ENCODE measurements around the gene PLA2G12A. TPM values are rescaled to one million over a fixed set of nuclear protein-coding genes. Genes with fewer than 3 reads are reported as not detected.

The PLA2G12A gene
- total RNA-seq, 1 experiment from 2014 or later = 20.7 TPM

GRCh38 chr4:109672169-109672930 is 57.5 kb downstream of the PLA2G12A start:
- TF ChIP-seq CTCF (IDR thresholded peaks at IDR 0.05) = no peak
- no peak for TF ChIP-seq SIN3A (IDR thresholded peaks at IDR 0.05; ENCODE audit: borderline replicate concordance, insufficient read depth, low read depth, low read length)
- no peak for TF ChIP-seq REST (IDR thresholded peaks at IDR 0.05; ENCODE audit: insufficient read depth in 1 of 2, low read depth in 2 of 2, low read length in 1 of 2)
- H3K9me3 ChIP-seq (ENCODE audit: control insufficient read depth, insufficient read depth, low read depth, low read length) = no peaks in the 10 kb centered on the region
- no peaks in the 10 kb centered on the region for H3K27me3 ChIP-seq (ENCODE audit: control insufficient read depth, insufficient read depth, low read length)
- DNase-seq (ENCODE audit: low read depth, low spot score) (no peak), ATAC-seq (no peak)
- no peaks in the 10 kb centered on the region for H3K36me3 ChIP-seq (ENCODE audit: control insufficient read depth, insufficient read depth, low read length)
- no peak overlapping the region for H3K27ac ChIP-seq (ENCODE audit: low read length)
- POLR2A ChIA-PET = interaction anchor here (0.8 kb wide), 1 partner anchor 11 kb away, joined by 19 read pairs; no protein-coding TSS in a partner anchor
- in situ Hi-C loops (cut with HindIII; ENCODE audit: low pct_unique_long_range_greater_than_20kb, low sequenced_read_pairs) = no loop called here
- CTCF ChIA-PET = no interaction called here
- no peak overlapping the region for H3K4me3 ChIP-seq (ENCODE audit: low read depth in 2 of 2, low read length in 2 of 2)
- no peaks in the 10 kb centered on the region for H3K4me1 ChIP-seq (ENCODE audit: control insufficient read depth, insufficient read depth, low read length)
- no TSS peak for BruUV-seq (replicated peaks)
- intact Hi-C loops (cut with micrococcal nuclease; ENCODE audit: unreplicated experiment) = no loop called here

GRCh38 chr4:109671350-109671749 is 58.5 kb downstream of the PLA2G12A start:
- ChIA-PET CTCF (no interaction called here), POLR2A (interaction anchor here (0.8 kb wide), 1 partner anchor 10 kb away, joined by 19 read pairs; no protein-coding TSS in a partner anchor)
- Histone ChIP-seq H3K36me3 (ENCODE audit: control insufficient read depth, insufficient read depth, low read length) (no peaks in the 10 kb centered on the region), H3K27ac (ENCODE audit: low read length) (no peak overlapping the region), H3K27me3 (ENCODE audit: control insufficient read depth, insufficient read depth, low read length) (no peaks in the 10 kb centered on the region), H3K9me3 (ENCODE audit: control insufficient read depth, insufficient read depth, low read depth, low read length) (no peaks in the 10 kb centered on the region), H3K4me1 (ENCODE audit: control insufficient read depth, insufficient read depth, low read length) (no peaks in the 10 kb centered on the region), H3K4me3 (ENCODE audit: low read depth in 2 of 2, low read length in 2 of 2) (no peak overlapping the region)
- in situ Hi-C loops (cut with HindIII; ENCODE audit: low pct_unique_long_range_greater_than_20kb, low sequenced_read_pairs) (no loop called here), intact Hi-C loops (cut with micrococcal nuclease; ENCODE audit: unreplicated experiment) (no loop called here)
- TF ChIP-seq SIN3A (IDR thresholded peaks at IDR 0.05; ENCODE audit: borderline replicate concordance, insufficient read depth, low read depth, low read length) (no peak), POLR2AphosphoS5 (IDR thresholded peaks at IDR 0.05; ENCODE audit: low read depth, low read length) (no peak), REST (IDR thresholded peaks at IDR 0.05; ENCODE audit: insufficient read depth in 1 of 2, low read depth in 2 of 2, low read length in 1 of 2) (no peak), TCF7L2 (IDR thresholded peaks at IDR 0.05; ENCODE audit: low read depth, low read length) (no peak), CTCF (IDR thresholded peaks at IDR 0.05) (no peak)
- ATAC-seq (no peak), DNase-seq (ENCODE audit: low read depth, low spot score) (no peak)
- no TSS peak for BruUV-seq (replicated peaks)
